Stimulated activated CD4-positive, alpha-beta T cell treated with anti-CD3 and anti-CD28 coated beads, Interleukin-4, amount 100 ng/mL, for 1 hour (primary cell): ENCODE data around the gene PTPRT.

Experiments used
- DNase-seq: peaks from one replicate; pipeline ENCODE4 v3.0.0-alpha.2; 2020

Gene PTPRT

DNA sequence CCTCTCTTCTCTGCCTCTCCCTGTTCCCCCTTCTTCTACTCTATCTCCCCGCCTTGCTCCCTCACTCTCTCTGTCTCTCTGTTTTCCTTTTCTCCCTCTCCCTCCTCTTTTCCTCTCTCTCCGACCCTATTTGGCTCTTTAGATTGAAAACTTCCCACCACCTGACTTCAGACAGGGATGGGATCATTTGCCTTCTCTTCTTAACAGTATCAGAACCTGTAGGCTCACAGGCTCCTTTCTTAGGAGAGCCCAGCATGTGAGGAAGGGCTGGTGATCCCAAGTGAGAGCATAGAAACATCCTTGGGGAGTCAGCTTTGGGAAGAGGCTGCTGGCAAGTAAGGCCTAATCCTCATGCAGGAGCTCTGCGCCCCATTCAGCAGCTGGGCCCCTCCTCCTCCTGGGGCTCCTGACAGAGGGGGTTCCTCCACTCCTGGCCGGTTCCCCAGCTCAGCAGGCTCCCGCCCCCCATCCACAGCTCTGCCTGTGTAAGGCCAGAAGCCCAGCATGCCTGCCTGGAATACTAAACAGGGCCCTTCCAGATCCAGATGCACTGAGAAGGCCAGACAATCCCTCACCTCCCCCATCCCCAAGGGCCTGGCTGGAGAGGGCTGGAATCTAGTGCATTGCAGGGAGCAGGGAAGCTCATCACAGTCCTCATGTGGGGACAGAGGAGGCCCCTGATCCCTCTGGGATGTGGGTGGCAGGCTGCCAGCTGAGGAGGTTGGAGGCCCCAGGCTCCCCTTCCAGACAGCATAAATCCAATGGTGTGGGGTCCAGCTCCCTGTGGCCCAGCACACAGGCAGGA lies 93.4 kb downstream of the PTPRT start:
- no peak for DNase-seq

DNA sequence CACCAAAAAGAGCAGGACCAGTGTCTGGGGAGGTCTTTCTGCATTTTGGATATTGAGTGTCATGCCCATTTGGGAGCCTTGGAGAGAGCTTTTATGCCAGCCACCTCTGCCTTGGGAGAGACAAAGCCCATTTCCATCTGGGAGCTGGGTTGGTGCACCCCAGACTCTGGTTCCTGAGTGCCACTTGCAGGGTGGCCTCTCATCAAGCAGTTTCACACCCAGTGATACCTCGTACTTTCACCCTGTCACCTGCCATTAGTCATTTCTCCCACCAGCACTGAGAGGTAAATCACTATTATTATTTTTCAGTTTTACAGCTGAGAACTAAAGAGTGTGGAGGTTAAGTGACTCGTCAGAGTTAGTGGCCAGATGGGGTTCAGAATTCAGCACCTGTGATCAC lies 94.7 kb downstream of the PTPRT start:
- DNase-seq = no peak

DNA sequence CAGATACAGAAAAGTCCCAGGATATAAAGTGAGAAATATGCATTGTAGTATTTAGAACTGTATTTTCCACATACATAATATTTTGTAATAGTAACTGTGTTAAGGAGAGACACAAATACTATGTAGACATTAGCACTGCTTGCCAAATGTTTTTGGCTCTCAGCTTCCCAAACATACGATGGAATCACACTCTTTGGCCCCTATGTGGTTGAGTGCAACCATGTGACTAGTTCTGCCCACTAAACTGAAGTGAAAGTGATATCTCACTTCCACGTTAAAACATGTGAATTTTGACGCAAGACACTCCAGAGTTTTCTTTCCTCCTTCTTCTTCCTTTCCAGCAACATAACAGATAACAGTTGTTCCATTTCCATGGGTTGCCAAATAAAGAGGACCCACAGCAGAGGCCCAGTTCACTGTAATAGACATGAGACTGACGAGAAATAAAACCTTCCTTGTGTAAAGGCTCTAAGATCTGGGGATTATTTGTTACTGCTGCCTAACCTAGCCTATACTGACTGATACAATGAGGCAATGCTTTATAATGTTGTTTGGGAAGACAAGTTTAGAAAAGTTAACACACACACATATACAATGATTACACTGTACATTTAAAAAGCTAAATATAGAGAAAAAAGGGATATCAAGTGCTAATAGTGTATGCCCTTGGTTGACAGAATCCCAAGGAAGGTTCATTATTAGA lies 97.2 kb downstream of the PTPRT start:
- no peak for DNase-seq

DNA sequence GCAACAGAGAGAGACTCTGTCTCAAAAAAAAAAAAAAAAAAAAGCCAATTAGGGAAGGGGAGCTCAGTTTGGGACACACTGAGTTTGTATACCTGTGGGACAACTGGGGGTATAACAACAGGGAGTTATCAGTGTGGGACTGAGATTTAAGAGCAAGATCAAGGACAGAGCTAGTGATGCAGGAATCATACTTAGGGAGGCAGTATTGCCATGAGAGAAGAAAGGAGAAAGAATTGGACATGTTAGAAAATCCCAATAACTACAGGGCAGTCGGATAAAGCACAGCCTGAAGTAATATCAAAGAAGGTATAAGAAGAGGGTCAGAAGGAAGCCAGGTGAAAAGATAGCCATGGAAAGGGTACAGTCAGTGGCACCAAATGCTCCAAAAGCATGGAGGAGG lies 121.2 kb downstream of the PTPRT start:
- DNase-seq = no peak

DNA sequence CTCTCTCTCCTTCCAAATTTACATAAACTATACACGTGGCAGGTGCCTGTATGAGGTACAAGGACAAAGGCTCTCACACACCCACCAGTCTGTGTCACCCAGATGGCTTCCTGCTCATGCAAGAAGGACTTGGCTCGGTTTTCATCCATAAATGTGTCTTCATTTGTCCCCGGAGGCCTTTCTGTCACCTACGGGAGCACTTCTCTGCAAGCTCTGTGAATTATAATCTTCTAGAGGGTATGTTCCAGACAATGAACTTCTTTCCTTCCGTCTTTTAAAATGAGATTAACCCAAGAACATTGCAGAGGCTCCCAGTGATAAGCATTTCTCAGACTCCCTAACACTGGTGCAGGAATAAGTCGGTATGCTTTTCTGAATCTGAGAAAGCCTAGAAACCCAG lies 123.6 kb downstream of the PTPRT start:
- no peak for DNase-seq

DNA sequence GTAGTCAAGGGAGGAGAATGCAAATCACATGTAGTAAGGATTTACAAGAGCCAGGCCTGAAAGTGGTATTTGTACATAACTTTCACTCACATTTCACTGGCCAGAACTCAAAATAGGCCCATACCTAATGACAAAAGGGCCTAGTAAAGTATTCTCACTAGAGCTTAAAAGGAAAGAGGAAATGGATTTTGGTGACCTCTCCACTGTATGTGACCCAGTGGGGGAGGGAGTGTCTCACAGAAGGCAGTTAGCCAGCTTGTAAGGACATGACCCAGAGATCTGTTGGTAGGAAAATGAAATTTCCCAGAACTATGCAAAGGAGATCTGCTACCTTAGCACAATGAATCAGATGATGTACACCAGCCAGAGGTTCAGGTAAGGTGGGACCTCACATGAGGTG lies 124.4 kb downstream of the PTPRT start:
- no peak for DNase-seq

DNA sequence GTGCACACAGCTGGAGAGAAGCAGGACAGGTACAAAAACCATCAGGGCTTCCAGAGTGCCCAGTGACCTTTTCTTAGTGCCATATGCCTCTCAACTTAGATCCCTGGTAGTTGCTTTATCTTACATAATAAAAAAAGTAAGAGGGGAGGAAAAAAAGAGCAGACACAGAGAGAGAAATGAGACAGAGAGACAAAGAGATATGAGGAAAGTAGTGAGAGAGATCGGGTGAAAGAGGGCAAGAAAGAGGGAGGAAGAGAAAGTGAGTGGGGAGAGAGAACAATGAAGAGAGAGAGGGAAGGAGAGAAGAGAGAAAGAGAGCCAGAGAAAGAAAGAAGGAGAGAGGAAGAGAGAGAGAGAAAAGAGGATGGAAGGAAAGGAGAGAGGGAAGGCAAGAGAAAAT lies 131.6 kb downstream of the PTPRT start:
- DNase-seq = no peak

DNA sequence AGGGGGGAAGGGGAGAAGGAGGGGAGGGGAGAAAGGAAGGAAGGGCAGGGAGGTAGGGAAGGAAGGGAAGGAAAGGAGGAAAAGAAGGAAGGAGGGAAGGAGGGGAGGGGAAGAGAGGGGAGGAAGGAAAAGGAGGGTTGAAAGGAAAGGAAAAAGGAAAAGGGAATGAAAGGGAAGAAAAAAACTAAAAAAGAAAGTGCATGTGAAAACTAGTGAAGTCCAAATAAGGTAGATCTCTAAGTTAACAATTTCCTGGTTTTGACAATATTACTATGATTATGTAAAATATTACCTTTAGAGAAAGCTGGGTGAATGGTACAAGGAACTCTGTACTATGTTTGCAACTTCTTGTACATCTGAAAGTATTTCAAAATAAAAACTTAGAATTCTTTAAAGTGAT lies 132.4 kb downstream of the PTPRT start:
- DNase-seq = no peak

DNA sequence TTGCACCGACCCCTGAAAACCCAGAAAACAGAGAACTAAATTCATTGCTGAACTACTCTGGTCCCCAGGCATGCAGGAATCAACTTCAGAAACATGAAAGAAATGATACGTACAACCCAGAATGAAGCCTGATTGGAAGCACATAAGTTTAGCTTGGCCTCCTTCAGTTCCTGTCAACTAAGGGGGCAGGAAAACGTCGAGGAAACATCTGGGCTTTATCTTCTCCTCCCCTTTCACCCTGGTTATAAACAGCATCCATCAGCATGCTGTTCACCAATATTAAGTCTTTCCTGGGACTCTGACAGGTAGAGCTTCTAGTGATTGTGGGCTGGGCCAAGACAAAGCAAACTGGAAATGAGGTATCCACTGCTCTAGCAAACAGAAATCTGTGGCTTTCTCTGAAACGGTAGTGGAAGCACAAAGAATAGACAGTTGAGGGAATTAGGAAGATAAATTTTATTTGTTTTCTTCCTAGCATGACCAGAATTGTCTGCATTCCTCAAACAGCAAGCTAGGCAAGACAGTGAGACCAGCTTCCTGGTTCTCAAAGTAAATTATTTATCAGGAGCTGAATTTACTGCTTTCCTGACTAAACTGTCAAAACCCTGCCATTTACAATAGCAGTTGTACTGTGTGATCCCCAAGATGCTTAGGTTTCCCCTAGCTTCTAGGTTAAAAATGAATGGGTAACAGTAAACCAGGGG lies 134.4 kb downstream of the PTPRT start:
- no peak for DNase-seq

DNA sequence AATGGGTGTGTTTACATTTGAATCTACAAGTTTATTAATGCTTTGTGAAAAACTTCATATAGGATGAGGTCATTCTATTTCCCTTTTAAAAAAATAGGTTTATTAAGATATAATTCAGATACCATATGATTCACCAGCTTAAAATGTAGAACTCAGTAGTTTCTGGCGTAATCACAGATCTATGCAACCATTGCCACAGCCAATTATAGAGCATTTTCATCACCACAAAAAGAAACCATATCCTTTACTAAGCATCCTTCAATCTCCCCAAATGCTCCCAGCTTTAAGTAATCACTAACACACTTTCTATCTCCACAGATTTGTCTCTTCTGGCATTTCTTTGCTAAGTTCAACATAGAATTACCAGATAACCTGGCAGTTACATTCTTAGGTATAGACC lies 137.2 kb downstream of the PTPRT start:
- no peak for DNase-seq

DNA sequence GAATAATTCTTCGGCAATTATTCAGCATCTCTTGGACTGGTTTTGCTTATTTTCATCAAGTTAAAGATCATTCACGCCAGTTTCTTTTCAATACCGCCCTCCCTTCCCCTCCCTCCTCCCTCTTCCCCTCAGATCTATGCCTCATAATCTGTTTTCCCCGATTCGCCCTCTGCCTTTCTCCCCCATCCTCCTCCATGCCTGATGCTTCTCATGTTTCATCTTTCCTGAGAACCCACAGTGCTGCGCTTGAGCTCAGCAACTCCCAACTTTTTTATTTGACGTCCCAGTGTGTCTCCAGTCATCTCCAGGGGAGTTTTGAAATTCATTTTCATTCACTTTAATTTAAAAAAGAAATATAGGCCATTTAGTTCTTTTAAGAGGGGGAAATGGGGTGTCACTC lies 142.7 kb downstream of the PTPRT start:
- no peak for DNase-seq

DNA sequence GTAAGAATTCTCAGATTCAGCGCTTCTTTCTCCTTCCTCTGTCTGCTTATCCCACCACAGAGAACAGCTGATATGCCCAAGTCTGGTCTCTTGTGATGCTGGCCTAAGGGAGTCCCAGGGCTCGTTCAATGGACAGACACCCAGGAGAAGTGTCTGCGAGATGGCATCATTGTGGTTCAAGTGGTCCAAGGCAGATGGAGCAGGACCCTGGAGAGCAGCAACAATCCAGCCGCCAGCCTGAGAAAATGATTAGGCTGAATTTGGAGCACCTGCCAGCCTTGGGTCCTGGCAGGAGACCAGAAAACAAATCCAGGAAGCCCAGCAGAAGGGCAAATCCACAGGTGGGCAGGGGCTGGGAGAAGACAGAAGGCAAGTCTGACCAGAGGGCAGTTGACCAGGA lies 145.8 kb downstream of the PTPRT start:
- no peak for DNase-seq

DNA sequence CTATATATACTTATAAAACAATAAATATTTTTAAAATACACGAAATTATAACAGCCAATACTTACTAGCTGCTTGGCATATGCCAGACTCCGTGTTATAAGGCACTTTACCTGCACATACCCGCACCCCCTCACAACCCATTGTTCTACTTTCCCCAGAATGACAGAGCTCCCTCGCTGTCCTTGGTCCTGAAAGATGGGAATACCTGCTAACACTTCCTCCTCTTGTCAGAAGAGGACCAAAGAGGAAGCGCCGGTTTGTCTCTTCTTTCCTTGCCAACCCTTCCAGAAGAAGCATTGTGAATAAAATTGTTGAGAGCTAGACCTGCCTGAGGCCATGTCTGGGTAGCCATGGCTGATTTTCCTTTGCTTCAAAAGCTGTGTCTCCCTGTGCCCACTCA lies 149.3 kb downstream of the PTPRT start:
- no peak for DNase-seq

DNA sequence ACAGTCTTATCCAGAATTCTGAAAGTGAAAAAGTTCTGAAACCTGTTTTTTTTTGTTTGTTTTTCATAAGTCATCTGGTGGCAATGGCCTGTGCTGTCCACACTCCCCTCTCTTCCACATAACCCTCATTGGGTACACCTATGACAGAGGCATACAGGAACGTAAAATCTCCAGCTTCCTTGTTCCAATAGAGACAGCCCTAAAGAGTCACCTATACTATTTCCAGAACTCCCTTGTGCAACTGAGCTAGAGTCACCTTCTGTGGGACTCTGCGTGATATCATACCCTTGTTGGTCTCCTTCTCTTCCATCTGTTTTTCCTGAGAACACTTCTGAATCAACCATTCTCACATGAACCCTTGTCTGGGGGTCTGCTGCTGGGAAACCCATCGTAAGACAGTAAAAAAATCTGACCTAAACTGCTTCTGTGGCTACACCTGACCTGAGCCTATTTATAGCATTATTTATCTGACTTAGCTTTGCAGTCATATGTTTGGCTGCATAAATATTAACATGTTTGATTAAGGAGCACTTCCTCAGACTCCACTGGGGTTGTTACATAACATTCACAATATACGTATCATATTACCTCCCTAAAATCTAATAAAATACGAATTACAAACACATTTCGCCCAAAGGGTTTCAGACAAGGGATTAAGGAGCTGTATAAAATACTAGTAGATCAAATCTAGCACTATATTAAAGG lies 151.9 kb downstream of the PTPRT start:
- DNase-seq = no peak

DNA sequence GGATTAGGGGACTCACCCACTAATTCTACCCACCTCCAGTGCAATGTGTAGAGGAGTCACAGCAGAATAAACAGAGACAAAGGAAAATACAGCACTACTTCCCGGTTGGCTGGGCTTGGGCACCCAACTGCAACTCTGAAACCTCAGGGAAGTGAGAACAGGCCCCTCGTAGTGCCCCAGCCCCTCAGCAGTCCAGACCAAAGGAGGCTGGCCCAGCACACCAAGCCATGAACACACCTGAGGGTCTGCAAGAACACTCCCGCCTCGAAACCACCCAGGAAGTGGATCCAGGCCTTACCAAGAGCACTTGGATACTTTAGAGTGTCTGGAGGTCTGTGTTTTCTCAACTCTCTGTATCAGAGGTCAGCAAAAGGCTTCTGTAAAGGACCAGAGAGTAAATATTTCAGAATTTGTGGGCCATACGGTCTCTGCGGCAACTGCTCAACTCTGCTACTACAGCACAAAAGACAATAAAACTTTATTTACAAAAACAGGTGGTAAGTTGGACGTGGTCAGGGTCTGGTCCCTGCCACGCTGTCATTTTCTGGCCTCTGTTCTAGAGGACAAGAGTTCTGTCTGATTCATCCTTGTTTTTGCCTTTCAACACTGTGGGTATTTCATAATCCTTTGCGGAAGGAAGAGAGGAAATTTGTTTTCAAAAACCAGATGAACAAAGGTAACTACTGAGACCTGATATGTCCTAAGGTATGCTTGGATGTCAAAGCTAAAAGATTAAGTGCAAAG lies 154.6 kb downstream of the PTPRT start:
- DNase-seq = no peak

DNA sequence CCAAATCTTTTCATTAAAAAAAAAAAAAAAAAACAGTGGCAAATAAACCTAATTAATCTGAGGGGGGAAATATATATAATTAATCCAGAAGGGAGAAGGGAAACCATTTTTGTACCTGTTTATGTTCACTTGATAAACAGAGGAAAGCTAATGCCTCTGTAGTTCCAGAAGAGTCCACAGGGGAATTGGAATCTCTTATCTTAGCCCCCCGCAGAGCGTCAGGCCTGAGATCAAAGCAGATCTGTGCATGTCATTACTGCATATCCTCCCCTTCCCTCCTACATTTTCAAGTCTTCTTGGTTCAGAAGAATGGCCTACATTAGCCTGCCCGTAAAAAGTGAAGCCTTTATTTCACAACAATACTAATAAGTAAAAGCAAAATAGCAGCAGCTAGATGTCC lies 157.2 kb downstream of the PTPRT start:
- DNase-seq = no peak

DNA sequence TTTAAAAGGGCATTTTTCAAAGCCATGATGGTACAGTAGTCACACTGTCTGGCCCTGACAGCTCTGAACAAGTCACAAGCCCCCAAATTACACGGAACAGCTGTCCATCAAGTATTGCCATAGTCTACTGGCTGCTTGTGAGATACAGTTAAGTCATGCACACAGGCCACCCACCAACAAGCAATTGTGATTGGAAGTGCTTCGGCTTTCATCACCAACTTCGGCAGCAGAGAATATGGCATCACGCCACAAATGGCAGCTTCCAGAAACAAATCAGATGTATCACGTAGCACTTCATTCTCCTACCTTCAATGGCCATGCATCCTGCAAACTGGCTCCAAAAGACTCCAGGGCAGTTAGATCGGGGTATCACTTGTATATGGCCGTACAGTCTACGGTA lies 160.5 kb downstream of the PTPRT start:
- no peak for DNase-seq

DNA sequence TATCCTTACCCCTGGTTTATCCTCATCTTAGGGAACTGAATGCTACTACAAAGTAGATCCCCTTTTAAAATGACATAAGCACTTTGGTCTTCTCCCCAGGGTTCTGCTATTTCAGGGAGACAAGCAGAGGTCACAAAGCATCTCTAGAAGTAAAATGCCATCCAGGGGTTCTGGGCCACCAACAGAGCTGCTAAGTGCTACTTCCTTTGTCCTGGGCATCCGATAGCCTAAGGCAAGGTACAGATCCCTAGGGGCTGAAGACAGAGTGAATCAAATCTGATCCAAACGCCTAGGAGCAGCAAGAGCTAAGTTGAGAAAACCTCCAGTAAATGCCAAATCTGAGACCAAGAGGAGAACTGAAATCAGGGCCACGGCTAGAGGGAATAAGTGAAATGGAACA lies 161.2 kb downstream of the PTPRT start:
- no peak for DNase-seq

DNA sequence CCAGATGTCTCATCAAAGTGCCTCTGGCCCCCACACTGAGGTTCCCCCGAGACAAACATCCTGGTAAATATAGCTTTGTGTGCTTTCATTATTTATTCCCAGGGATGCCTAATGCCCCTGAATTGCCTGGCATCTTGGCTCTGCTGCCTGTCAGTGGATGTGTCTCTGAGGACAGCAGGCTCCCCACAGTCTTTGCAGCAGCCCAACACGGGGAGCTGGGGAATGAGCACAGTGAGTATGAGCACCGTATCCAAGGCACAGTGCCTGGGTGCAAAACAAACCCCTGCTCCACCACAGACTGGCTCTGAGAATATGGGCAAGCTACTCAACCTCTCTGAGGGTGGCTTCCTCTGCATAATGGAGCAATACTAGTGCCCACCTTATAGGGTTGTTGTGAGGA lies 165.9 kb downstream of the PTPRT start:
- DNase-seq = no peak

DNA sequence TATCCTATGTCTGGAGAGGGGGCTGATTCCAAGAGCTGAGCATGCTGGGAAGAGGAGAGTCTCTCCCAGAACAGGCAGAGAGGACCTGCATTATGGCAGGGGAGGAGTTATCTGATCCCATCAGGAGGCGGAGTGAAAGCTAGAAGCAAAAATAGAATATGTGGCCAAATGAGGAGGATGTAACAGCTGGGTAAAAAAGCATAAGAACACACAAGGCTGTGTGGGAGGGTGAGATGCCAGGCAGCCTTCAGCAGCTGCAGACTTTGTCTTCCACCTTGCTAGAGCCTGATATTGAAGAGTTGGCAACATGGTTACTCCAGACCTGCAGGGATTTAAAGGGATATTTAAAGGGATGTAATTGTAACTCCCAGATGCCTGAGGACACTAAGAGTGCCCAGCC lies 167.1 kb downstream of the PTPRT start:
- no peak for DNase-seq

DNA sequence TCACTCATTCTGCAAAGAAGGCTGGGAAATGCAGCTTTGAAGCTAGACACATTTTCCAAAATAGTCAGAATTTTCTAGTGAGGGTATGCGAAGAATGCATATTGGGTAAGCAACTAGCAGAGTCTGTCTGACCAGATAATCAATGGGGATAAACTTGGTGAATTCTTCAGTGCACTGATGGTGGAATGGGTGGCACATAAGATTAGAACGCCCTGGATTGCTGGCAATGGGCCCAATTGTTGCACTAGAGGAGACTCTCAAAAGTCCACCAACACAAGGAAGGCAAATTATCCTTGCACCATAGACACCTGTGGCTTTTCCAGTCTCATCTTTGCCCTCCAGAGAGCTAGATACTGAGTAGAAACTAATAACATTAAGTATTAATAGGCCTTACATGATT lies 167.6 kb downstream of the PTPRT start:
- DNase-seq = no peak

DNA sequence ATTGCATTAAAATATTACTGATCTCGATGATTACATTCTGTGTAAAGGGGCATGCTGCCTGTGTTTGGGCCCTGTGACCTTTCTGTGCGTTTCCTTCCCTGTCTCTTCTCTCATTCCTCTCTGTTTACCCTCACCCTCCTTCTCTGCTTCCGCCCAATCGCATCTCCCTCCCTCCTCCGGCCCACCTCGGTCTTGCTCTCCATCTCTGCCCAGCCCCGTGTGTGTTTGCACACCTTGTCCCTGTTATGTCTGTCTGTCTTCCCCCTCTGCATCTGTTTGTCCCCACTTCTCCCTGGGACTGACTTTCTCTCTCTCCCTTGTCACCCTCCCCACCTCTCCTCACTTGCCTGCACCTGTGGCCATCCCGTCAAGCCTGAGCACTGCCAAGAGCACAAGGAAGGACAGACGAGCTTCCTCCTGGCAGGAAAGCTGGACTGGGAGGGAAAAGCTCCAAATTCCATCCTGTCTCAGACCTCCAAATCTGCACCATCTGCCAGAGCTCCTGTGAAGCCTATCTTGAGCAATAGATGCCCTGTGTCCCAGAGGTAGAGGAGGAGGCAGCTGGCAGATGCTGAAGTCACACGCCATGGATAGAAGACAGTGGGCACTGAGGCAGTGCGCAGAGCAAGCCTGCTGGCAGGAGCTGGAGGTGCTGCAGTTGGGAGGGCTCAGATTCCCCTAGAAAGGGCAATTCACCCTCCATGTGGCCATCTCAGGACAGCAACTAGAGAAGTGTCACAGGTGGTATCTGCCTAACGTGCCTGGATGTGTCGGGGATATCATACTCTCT lies 172.3 kb downstream of the PTPRT start:
- DNase-seq = no peak
